Measurements from ENCODE around the gene NEU1. TPM values are rescaled to one million over a fixed set of nuclear protein-coding genes. Genes with fewer than 3 reads are reported as not detected.

NEU1 gene
- total RNA-seq, 4 donors from 2014 or later: 54.4 to 98.1 (median 65.9) TPM

DNA sequence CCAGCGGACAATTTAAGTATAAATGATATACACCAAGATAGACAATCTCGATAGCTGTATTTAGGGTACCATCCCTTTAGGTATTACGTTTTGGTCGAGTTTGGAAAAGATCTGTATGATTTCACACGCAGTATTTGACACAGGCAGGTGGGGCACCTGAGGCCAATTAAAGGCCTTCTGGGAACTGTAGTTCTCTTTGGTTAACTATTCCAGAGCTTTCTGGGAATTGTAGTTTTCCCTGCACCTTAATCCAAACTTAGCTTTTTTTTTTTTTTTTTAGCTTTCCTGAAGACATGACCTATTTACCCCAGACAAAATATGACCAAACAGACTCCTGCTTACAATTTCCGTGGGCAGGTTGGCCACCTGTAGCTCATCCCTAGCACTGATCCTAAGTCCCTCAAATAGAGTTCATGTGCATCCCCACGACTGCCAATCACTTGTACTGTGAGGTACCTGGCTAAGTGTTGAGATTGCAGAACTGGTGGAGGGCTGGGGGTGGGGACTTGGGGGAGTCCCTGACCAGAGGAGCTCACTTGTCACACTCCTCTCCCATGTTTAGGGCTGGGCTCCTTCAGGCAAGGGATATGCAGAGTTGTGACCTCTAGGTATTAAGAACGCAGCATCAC, 35.9 kb upstream of the NEU1 start:
- Histone ChIP-seq H3K27ac (peak overlapping the region; percentile 68 to 95 (median 86)), H3K27me3 (no peaks in the 10 kb centered on the region), H3K4me3 (replicated peaks in 1 of 3) (peak overlapping the region; percentile 47 to 90 (median 57)), H3K36me3 (peaks cover 0 to 8% of the 10 kb centered on the region in 2 donors), H3K9me3 (no peaks in the 10 kb centered on the region), H3K4me1 (peaks cover 20 to 25% of the 10 kb centered on the region in 2 donors)
- WGBS, 2 donors: 17 to 18% methylated on average over 8 of the region's 8 CpGs
- intact Hi-C loops (cut with DNase I): loop anchor here (5.0 kb wide), 2 partner anchors 36 to 54 kb away; partner anchors contain the start of gene NEU1
- DNase-seq: peak; percentile 42 to 46
- peak in 1 of 6 experiments; percentile 7 for TF ChIP-seq CTCF (IDR thresholded peaks at IDR 0.05)
- TF ChIP-seq POLR2A (IDR thresholded peaks at IDR 0.05): peak in 1 of 2 donors; percentile 60

DNA sequence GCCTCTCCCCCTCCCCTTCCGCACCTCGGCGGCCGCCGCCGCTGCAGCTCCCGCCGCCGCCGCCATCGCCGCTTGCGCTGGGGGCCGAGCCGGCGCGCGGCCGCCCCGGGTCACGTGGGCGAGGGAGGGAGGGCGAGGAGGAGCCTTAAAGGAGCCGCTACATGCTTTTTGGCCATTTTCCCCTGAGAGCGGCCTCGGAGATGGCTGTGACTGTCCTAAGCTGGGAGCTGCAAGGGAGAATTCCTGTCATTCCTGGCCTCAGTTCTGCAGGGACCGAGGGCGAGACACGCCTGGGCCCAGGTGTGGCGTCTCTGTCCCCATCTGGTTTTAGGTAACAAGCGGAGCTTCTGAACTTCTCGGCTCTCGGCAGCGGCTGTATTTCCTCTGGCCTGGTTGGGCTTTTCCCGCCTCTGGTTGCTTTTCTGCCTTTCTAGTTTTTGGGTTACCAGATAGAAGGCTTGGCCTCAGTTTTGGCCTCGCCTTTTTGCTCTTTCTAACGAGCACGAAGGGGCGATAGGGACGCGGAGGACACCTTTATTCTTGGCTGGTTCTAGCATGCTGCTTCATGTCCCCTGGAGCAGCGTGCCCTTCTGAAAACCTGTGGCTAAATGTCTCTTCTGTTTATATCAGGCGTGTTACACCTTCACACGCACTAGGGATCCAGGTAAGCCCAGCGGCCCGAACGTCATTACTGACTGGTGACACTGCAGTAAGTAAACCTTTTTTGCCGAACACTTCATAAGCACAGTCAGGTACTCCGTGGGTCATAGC, 35.2 kb upstream of the NEU1 start, which contains the start of gene EHMT2:
TSS of gene EHMT2 (minus strand) at position 87 of the 771 bp plus-strand sequence. CDS start at position 66, 21 bp downstream.
- intact Hi-C loops (cut with DNase I): loop anchor here (5.0 kb wide), 2 partner anchors 35 to 55 kb away; partner anchors contain the start of gene NEU1
- peak within 1 kb of the TSS; percentile 47 to 90 (median 57) for H3K4me3 ChIP-seq (replicated peaks in 1 of 3)
- peak within 1 kb of the TSS; percentile 68 to 95 (median 86) for H3K27ac ChIP-seq
- H3K27me3 ChIP-seq: no peaks in the 10 kb centered on the region
- peaks cover 19 to 20% of the 10 kb centered on the region in 2 donors for H3K4me1 ChIP-seq
- 1% methylated on average over 31 to 34 of the region's 49 CpGs for WGBS, 2 donors
- TF ChIP-seq CTCF (IDR thresholded peaks at IDR 0.05): peak in 3 of 6 experiments; percentile 34 to 46 (median 44)
- peak in 1 of 2 donors; percentile 84 for TF ChIP-seq POLR2A (IDR thresholded peaks at IDR 0.05)
- H3K36me3 ChIP-seq: peaks cover 0 to 12% of the 10 kb centered on the region in 2 donors
- H3K9me3 ChIP-seq: no peaks in the 10 kb centered on the region
- DNase-seq: peak; percentile 81 to 84

DNA sequence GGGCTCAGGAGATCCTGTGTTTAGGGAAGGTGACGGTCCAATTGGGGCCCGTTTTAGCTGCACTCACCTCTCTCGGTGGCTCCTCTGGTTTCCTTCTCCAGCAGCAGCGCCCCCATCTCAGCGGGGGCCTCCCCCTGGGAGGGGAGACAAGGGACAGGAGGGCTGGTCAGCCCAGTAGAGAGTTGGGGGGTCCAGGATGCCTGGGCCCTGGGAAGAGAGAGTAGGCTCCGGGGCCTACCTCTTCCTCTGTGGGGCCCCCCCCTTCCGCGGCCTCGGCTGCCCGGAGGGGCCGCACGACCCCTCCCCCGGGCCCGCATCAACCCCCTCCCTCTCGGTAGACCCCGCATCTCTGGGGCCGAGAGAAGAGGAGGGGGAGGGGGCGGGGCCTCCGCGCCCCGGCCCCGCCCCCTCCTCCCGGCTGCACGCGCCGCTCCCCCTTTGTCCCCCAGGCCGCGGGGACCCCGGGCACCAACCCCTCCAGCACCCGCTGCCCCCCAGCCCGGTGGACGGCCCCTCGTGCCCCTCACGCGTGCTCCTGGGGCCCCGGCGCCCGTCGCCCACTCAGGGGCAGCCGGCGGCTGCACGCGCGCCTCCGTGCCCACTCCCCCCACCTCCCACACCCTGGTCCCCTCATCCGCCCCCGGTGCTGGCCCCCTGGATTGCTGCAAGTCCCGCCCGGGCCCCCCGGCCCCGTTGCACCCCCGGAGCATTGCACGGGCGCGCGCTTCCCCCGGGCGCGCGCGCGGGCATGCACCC, 34.4 kb upstream of the NEU1 start:
- no peak for DNase-seq
- intact Hi-C loops (cut with DNase I): loop anchor here (5.0 kb wide), 2 partner anchors 35 to 55 kb away; partner anchors contain the start of gene NEU1
- H3K27me3 ChIP-seq: no peaks in the 10 kb centered on the region
- TF ChIP-seq POLR2A (IDR thresholded peaks at IDR 0.05): no peak
- no peak for TF ChIP-seq CTCF (IDR thresholded peaks at IDR 0.05)
- peak overlapping the region; percentile 47 to 90 (median 57) for H3K4me3 ChIP-seq (replicated peaks in 1 of 3)
- H3K27ac ChIP-seq: peak overlapping the region; percentile 27 to 75 (median 65)
- peaks cover 16 to 20% of the 10 kb centered on the region in 2 donors for H3K4me1 ChIP-seq
- WGBS, 2 donors: 3 to 15% methylated on average over 5 of the region's 62 CpGs
- H3K36me3 ChIP-seq: peaks cover 6 to 20% of the 10 kb centered on the region in 2 donors
- no peaks in the 10 kb centered on the region for H3K9me3 ChIP-seq

- H3K9me3 ChIP-seq: no peaks in the 10 kb centered on the region
- peaks cover 9 to 24% of the 10 kb centered on the region in 2 donors for H3K36me3 ChIP-seq
- H3K4me1 ChIP-seq: peaks cover 16 to 20% of the 10 kb centered on the region in 2 donors
- H3K27me3 ChIP-seq: no peaks in the 10 kb centered on the region
- DNase-seq: no peak
- peak overlapping the region in 2 of 3 donors; percentile 65 to 75 for H3K27ac ChIP-seq
- WGBS, 2 donors: 61 to 66% methylated on average over 4 of the region's 4 CpGs
- peak overlapping the region in 1 of 3 donors; percentile 90 for H3K4me3 ChIP-seq (replicated peaks in 1 of 3)
- intact Hi-C loops (cut with DNase I): loop anchor here (5.0 kb wide), 2 partner anchors 34 to 56 kb away; partner anchors contain the start of gene NEU1
- TF ChIP-seq POLR2A (IDR thresholded peaks at IDR 0.05): no peak
- no peak for TF ChIP-seq CTCF (IDR thresholded peaks at IDR 0.05)
Measured at GRCh38 chr6:31896493-31896855, 33.9 kb upstream of the NEU1 start.

Measured in thyroid gland (tissue), 4 donors.